ENCODE data around the gene HCAR3.
A peak's percentile ranks its signal among the peaks of the same experiment; 100 is the strongest.
"Not testable (repeated sequence)": the region's sequence is repeated elsewhere in the genome, so short reads cannot be mapped to it uniquely, and the experiment has no call there.

The HCAR3 gene

GRCh38 chr12:122716658-122717057 lies at the start of gene HCAR3:
Gene HCAR3 (minus strand): TSS chr12:122716811. CDS start chr12:122716737, 74 bp downstream.
- H3K4me3 ChIP-seq (ENCODE audit: low read depth in 1 of 2, low read length in 1 of 2), result peak within 1 kb of the TSS; percentile 70 to 92

GRCh38 chr12:122757568-122757967 lies 41.0 kb upstream of the HCAR3 start:
- Histone ChIP-seq H3K36me3 (peaks cover 71% of the 10 kb centered on the region), H3K27ac (peak overlapping the region; percentile 42), H3K4me1 (ENCODE audit: control insufficient read depth in 1 of 2, insufficient read depth in 1 of 2, low read depth in 1 of 2, low read length in 1 of 2) (peaks cover 7 to 12% of the 10 kb centered on the region in 2 experiments), H3K27me3 (no peaks in the 10 kb centered on the region), H3K9me3 (no peaks in the 10 kb centered on the region), H3K4me3 (ENCODE audit: low read depth in 1 of 2, low read length in 1 of 2) (no peak overlapping the region)
- TF ChIP-seq CTCF (IDR thresholded peaks at IDR 0.05), result no peak

More at GRCh38 chr12:122716658-122717057, at the start of gene HCAR3:
- not testable (repeated sequence) for H3K36me3 ChIP-seq, H3K9me3 ChIP-seq, H3K27me3 ChIP-seq
- Histone ChIP-seq H3K4me1 (ENCODE audit: control insufficient read depth in 1 of 2, insufficient read depth in 1 of 2, low read depth in 1 of 2, low read length in 1 of 2) (peaks cover 7 to 25% of the 10 kb centered on the region in 2 experiments), H3K27ac (peak within 1 kb of the TSS; percentile 89)

- TF ChIP-seq CTCF (IDR thresholded peaks at IDR 0.05), result no peak
- Histone ChIP-seq H3K4me3 (ENCODE audit: low read depth in 1 of 2, low read length in 1 of 2) (no peak overlapping the region), H3K27me3 (no peaks in the 10 kb centered on the region), H3K27ac (no peak overlapping the region), H3K36me3 (peaks cover 52% of the 10 kb centered on the region), H3K9me3 (no peaks in the 10 kb centered on the region), H3K4me1 (ENCODE audit: control insufficient read depth in 1 of 2, insufficient read depth in 1 of 2, low read depth in 1 of 2, low read length in 1 of 2) (peaks cover 32 to 35% of the 10 kb centered on the region in 2 experiments)
Observed at GRCh38 chr12:122754790-122755189, 38.2 kb upstream of the HCAR3 start.

GRCh38 chr12:122753319-122753650 lies 36.7 kb upstream of the HCAR3 start:
- H3K9me3 ChIP-seq, result no peaks in the 10 kb centered on the region
- H3K4me3 ChIP-seq (ENCODE audit: low read depth in 1 of 2, low read length in 1 of 2), result peak overlapping the region; percentile 78 to 80

GRCh38 chr12:122752464-122753318 lies 36.1 kb upstream of the HCAR3 start, which contains the start of gene DENR:
Gene DENR (plus strand): TSS chr12:122752824. CDS start chr12:122753702, 878 bp downstream.
- Histone ChIP-seq H3K27ac (peak within 1 kb of the TSS; percentile 85), H3K36me3 (peaks cover 32% of the 10 kb centered on the region), H3K4me1 (ENCODE audit: control insufficient read depth in 1 of 2, insufficient read depth in 1 of 2, low read depth in 1 of 2, low read length in 1 of 2) (peaks cover 53 to 56% of the 10 kb centered on the region in 2 experiments), H3K4me3 (ENCODE audit: low read depth in 1 of 2, low read length in 1 of 2) (peak within 1 kb of the TSS; percentile 78 to 80), H3K9me3 (no peaks in the 10 kb centered on the region), H3K27me3 (no peaks in the 10 kb centered on the region)
- TF ChIP-seq CTCF (IDR thresholded peaks at IDR 0.05), result peak; percentile 98

More at GRCh38 chr12:122753319-122753650, 36.7 kb upstream of the HCAR3 start:
- peak overlapping the region; percentile 85 for H3K27ac ChIP-seq
- H3K4me1 ChIP-seq (ENCODE audit: control insufficient read depth in 1 of 2, insufficient read depth in 1 of 2, low read depth in 1 of 2, low read length in 1 of 2), result peaks cover 47 to 50% of the 10 kb centered on the region in 2 experiments
- peaks cover 38% of the 10 kb centered on the region for H3K36me3 ChIP-seq
- TF ChIP-seq CTCF (IDR thresholded peaks at IDR 0.05), result no peak
- no peaks in the 10 kb centered on the region for H3K27me3 ChIP-seq

- Histone ChIP-seq H3K27ac (peak overlapping the region; percentile 85), H3K36me3 (peaks cover 17% of the 10 kb centered on the region), H3K4me3 (ENCODE audit: low read depth in 1 of 2, low read length in 1 of 2) (peak overlapping the region in 1 of 2 experiments; percentile 78), H3K4me1 (ENCODE audit: control insufficient read depth in 1 of 2, insufficient read depth in 1 of 2, low read depth in 1 of 2, low read length in 1 of 2) (peaks cover 69 to 73% of the 10 kb centered on the region in 2 experiments)
- not testable (repeated sequence) for H3K9me3 ChIP-seq, H3K27me3 ChIP-seq
Observed at GRCh38 chr12:122750781-122751515, 34.3 kb upstream of the HCAR3 start.

Data from neutrophil (primary cell).